ENCODE data around the gene RPL7A. TPM values are rescaled to one million over a fixed set of nuclear protein-coding genes. Genes with fewer than 3 reads are reported as not detected.

Gene RPL7A
- total RNA-seq, 2 donors from 2014 or later: 1,074 to 1,076 TPM

DNA sequence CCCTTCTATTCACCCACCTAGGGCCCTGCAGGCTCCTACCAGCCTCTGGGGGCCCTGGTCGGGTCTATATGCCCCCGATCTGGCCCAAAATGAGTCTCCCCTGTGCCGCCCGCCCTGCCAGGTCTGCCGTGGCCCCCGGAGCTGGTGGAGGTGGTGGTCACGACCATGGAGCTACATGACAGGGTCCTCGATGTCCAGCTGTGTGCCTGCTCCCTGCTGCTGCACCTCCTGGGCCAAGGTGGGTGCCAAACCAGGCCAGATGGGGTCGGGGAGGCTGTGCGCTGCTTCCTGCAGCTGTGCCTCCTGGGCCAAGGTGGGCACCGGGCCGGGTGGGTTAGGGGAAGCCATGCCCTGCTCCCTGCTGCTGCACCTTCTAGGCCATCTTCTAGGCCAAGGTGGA, 52.3 kb downstream of the RPL7A start:
- intact Hi-C loops (cut with DNase I): no loop called here
- no peak for ATAC-seq
- no peak for DNase-seq

Other genes starting within 250 kb of the RPL7A start
- gene RALGDS, start 227.0 kb upstream of the RPL7A start, total RNA-seq: 10 to 100 TPM; 27.0 to 29.3 TPM
- 10 to 100 TPM; 10.8 to 12.8 TPM for gene GBGT1, start 184.3 kb upstream of the RPL7A start, total RNA-seq
- gene OBP2B, start 139.0 kb upstream of the RPL7A start, total RNA-seq: not detected
- gene ABO, start 73.0 kb upstream of the RPL7A start, total RNA-seq: 1 to 10 TPM; 1.7 to 2.1 TPM
- 10 to 100 TPM; 11.1 to 12.2 TPM for gene SURF6, start 12.0 kb upstream of the RPL7A start, total RNA-seq
- 10 to 100 TPM; 18.2 to 22.7 TPM for gene MED22, start 87 bp upstream of the RPL7A start, total RNA-seq
- 10 to 100 TPM; 34.1 to 42.5 TPM for gene SURF1, start 8.3 kb downstream of the RPL7A start, total RNA-seq
- gene SURF2, start 8.3 kb downstream of the RPL7A start, total RNA-seq: 10 to 100 TPM; 10.6 to 15.5 TPM
- gene SURF4, start 27.8 kb downstream of the RPL7A start, total RNA-seq: 100 to 1,000 TPM in 1 of 2 donors, 10 to 100 TPM in 1; 95.4 to 127 TPM
- gene STKLD1, start 28.1 kb downstream of the RPL7A start, total RNA-seq: 1 to 10 TPM in 1 of 2 donors, under 1 TPM in 1; 0.77 to 1.1 TPM
- gene REXO4, start 69.8 kb downstream of the RPL7A start, total RNA-seq: 10 to 100 TPM; 12.2 to 12.6 TPM
- gene ADAMTS13, start 74.1 kb downstream of the RPL7A start, total RNA-seq: 1 to 10 TPM; 2.0 to 2.3 TPM
- 10 to 100 TPM in 1 of 2 donors, 1 to 10 TPM in 1; 9.6 to 13.0 TPM for gene CACFD1, start 111.8 kb downstream of the RPL7A start, total RNA-seq
- 1 to 10 TPM; 4.3 to 7.4 TPM for gene SLC2A6, start 130.9 kb downstream of the RPL7A start, total RNA-seq
- not detected for gene MYMK, start 176.7 kb downstream of the RPL7A start, total RNA-seq
- gene ADAMTSL2, start 186.5 kb downstream of the RPL7A start, total RNA-seq: 10 to 100 TPM; 13.9 to 16.7 TPM

All from left cardiac atrium (tissue), 4 donors.